Lower leg skin (tissue), 4 donors: ENCODE results near the gene CAND1. TPM values are rescaled to one million over a fixed set of nuclear protein-coding genes. Genes with fewer than 3 reads are reported as not detected.
A peak's percentile ranks its signal among the peaks of the same experiment; 100 is the strongest.

Experiments used
- DNase-seq, 2 donors: peaks; one replicate each; pipeline ENCODE4 v3.0.0-alpha.2; 2019; ENCODE audit warnings: low spot score in 2 of 2
- H3K4me3 ChIP-seq: fragments of 200-600 bp; sonication (generic); 2 replicates; pipeline ENCODE4 v1.5.1; 2017; ENCODE audit warnings: mild to moderate bottlenecking, low read depth; ENCODE audit not compliant: poor library complexity, severe bottlenecking
- CTCF ChIP-seq, 3 donors: fragments of 450-650 bp; IDR thresholded peaks; one replicate each; pipeline ENCODE4 v1.5.1; 2016; ENCODE audit warnings: antibody characterized with exemption in 3 of 3, mild to moderate bottlenecking in 3 of 3, moderate library complexity in 2 of 3
- POLR2A ChIP-seq, 2 donors: fragments of 450-650 bp; IDR thresholded peaks; one replicate each; pipeline ENCODE4 v1.6.1; 2016 to 2017; ENCODE audit warnings: antibody characterized with exemption in 2 of 2, mild to moderate bottlenecking in 1 of 2, moderate library complexity in 1 of 2
- WGBS, 2 donors: methylation state at CpG; one replicate each; pipeline ENCODE4 v1.1.5; 2018; 5-methylcytosine and 5-hydroxymethylcytosine counted together
- intact Hi-C: fragments of 100-400 bp; cut with DNase I; formaldehyde crosslinking; loops from one replicate; pipeline ENCODE4 v1.15.0; 2023; ENCODE audit warnings: low total_unique reads
- total RNA-seq, 4 donors: library from RNA; depleted of rRNA; stranded (reverse); fragments of >200 nt; gene quantifications; one replicate each; pipeline ENCODE4 v1.1.0, GENCODE V29; 2016

Gene CAND1
- total RNA-seq, 4 donors from 2014 or later: 46.2 to 75.5 (median 70.3) TPM

GRCh38 chr12:67263471-67263870 is 5.7 kb upstream of the CAND1 start:
- 59 to 64% methylated on average over 5 of the region's 5 CpGs for WGBS, 2 donors

GRCh38 chr12:67268335-67268895 is 743 bp upstream of the CAND1 start:
- peak; percentile 97 for DNase-seq
- WGBS, 2 donors: 2% methylated on average over 19 of the region's 19 CpGs
- peak overlapping the region; percentile 28 for H3K4me3 ChIP-seq
- TF ChIP-seq CTCF (IDR thresholded peaks at IDR 0.05) (no peak), POLR2A (IDR thresholded peaks at IDR 0.05) (no peak)
- intact Hi-C loops: no loop called here

More at GRCh38 chr12:67263471-67263870, 5.7 kb upstream of the CAND1 start:
- TF ChIP-seq CTCF (IDR thresholded peaks at IDR 0.05) (no peak), POLR2A (IDR thresholded peaks at IDR 0.05) (no peak)
- intact Hi-C loops: no loop called here
- H3K4me3 ChIP-seq: no peak overlapping the region
- DNase-seq: no peak

- peak in 1 of 2 donors; percentile 91 for DNase-seq
- H3K4me3 ChIP-seq: peak overlapping the region; percentile 99
- intact Hi-C loops: no loop called here
- TF ChIP-seq CTCF (IDR thresholded peaks at IDR 0.05): no peak
- no peak for TF ChIP-seq POLR2A (IDR thresholded peaks at IDR 0.05)
- 0% methylated on average over 39 to 48 of the region's 61 CpGs for WGBS, 2 donors
Observed at GRCh38 chr12:67269633-67270573, 745 bp downstream of the CAND1 start.

GRCh38 chr12:67270622-67271021 is 1.5 kb downstream of the CAND1 start:
- intact Hi-C loops: no loop called here
- TF ChIP-seq CTCF (IDR thresholded peaks at IDR 0.05) (no peak), POLR2A (IDR thresholded peaks at IDR 0.05) (no peak)
- DNase-seq: no peak
- H3K4me3 ChIP-seq: no peak overlapping the region
- WGBS, 2 donors: 3 to 4% methylated on average over 6 of the region's 6 CpGs

GRCh38 chr12:67271976-67272375 is 2.8 kb downstream of the CAND1 start:
- 19 to 29% methylated on average over 1 of the region's 1 CpG for WGBS, 2 donors
- H3K4me3 ChIP-seq: no peak overlapping the region
- intact Hi-C loops: no loop called here
- no peak for DNase-seq
- TF ChIP-seq CTCF (IDR thresholded peaks at IDR 0.05) (no peak), POLR2A (IDR thresholded peaks at IDR 0.05) (no peak)
